Activated CD4-positive, alpha-beta T cell treated with anti-CD3 and anti-CD28 coated beads for 24 hours (primary cell): Measurements from ENCODE around the gene RASL10B.

Experiments used
- DNase-seq, 2 donors: peaks; one replicate each; pipeline ENCODE4 v3.0.0-alpha.2; 2020; ENCODE audit warnings: low read depth in 2 of 2

The RASL10B gene

GRCh38 chr17:35765086-35765710 is 33.8 kb downstream of the RASL10B start:
- no peak for DNase-seq

- no peak for DNase-seq
These were observed 34.5 kb downstream of the RASL10B start for GRCh38 chr17:35765756-35766488.

- DNase-seq, result no peak
These were observed 35.0 kb downstream of the RASL10B start for GRCh38 chr17:35766489-35766877.

- DNase-seq, result peak in 1 of 2 donors; percentile 12
These were observed 35.6 kb downstream of the RASL10B start for GRCh38 chr17:35766903-35767510.

GRCh38 chr17:35768797-35769196 is 37.4 kb downstream of the RASL10B start:
- DNase-seq, result no peak

GRCh38 chr17:35769895-35770486 is 38.6 kb downstream of the RASL10B start:
- DNase-seq, result no peak

- DNase-seq, result no peak
These were observed 41.7 kb downstream of the RASL10B start for GRCh38 chr17:35773129-35773528.

- DNase-seq, result no peak
These were observed 42.4 kb downstream of the RASL10B start for GRCh38 chr17:35773679-35774425.

GRCh38 chr17:35774499-35774898 is 43.1 kb downstream of the RASL10B start:
- DNase-seq, result no peak

GRCh38 chr17:35775039-35775438 is 43.6 kb downstream of the RASL10B start:
- no peak for DNase-seq

- no peak for DNase-seq
These were observed 44.1 kb downstream of the RASL10B start for GRCh38 chr17:35775583-35775982.

GRCh38 chr17:35778641-35779196 is 47.3 kb downstream of the RASL10B start:
- DNase-seq, result no peak

GRCh38 chr17:35780950-35781349 is 49.5 kb downstream of the RASL10B start:
- DNase-seq, result no peak

GRCh38 chr17:35784895-35785294 is 53.5 kb downstream of the RASL10B start:
- no peak for DNase-seq

- no peak for DNase-seq
These were observed 55.5 kb downstream of the RASL10B start for GRCh38 chr17:35786941-35787432.

GRCh38 chr17:35788477-35789368 is 57.3 kb downstream of the RASL10B start:
- DNase-seq, result no peak

GRCh38 chr17:35790841-35791240 is 59.4 kb downstream of the RASL10B start:
- no peak for DNase-seq

GRCh38 chr17:35791681-35792350 is 60.4 kb downstream of the RASL10B start:
- DNase-seq, result no peak
